H9 (cell line): ENCODE measurements around the gene LMX1A. TPM values are rescaled to one million over a fixed set of nuclear protein-coding genes. Genes with fewer than 3 reads are reported as not detected.
A peak's percentile ranks its signal among the peaks of the same experiment; 100 is the strongest.

Experiments
- DNase-seq: peaks from one replicate; pipeline ENCODE4 v3.0.0-alpha.2; 2017
- H2AFZ ChIP-seq: one replicate; pipeline ENCODE4 v1.6.1; 2013; ENCODE audit warnings: mild to moderate bottlenecking, low read length, control low read depth, moderate library complexity
- H2AK5ac ChIP-seq: 2 replicates; pipeline ENCODE4 v1.6.1; 2013; ENCODE audit warnings: low read length, control low read depth, mixed read lengths; ENCODE audit not compliant: insufficient read length
- H2BK120ac ChIP-seq: one replicate; pipeline ENCODE4 v1.6.1; 2013; ENCODE audit warnings: low read depth, mild to moderate bottlenecking, low read length, control low read depth, inconsistent platforms; ENCODE audit not compliant: poor library complexity, severe bottlenecking
- H2BK12ac ChIP-seq: 2 replicates; pipeline ENCODE4 v1.6.1; 2013; ENCODE audit warnings: low read length, control low read depth, mixed read lengths, low read depth; ENCODE audit not compliant: insufficient read length
- H2BK15ac ChIP-seq: 2 replicates; pipeline ENCODE4 v1.6.1; 2013; ENCODE audit warnings: low read depth, low read length, control low read depth
- H2BK20ac ChIP-seq: one replicate; pipeline ENCODE4 v1.6.1; 2013; ENCODE audit warnings: low read depth, mild to moderate bottlenecking, low read length, control low read depth, inconsistent platforms; ENCODE audit not compliant: poor library complexity, severe bottlenecking
- H2BK5ac ChIP-seq: 2 replicates; pipeline ENCODE4 v1.6.1; 2013; ENCODE audit warnings: low read length, control low read depth, mixed read lengths; ENCODE audit not compliant: insufficient read length
- H3K14ac ChIP-seq: 2 replicates; pipeline ENCODE4 v1.6.1; 2013; ENCODE audit warnings: low read length, control low read depth; ENCODE audit not compliant: insufficient read depth
- H3K18ac ChIP-seq: 2 replicates; pipeline ENCODE4 v1.6.1; 2013; ENCODE audit warnings: low read depth, mild to moderate bottlenecking, mixed read lengths, low read length, control low read depth; ENCODE audit not compliant: insufficient read length
- H3K23ac ChIP-seq: 2 replicates; pipeline ENCODE4 v1.6.1; 2013; ENCODE audit warnings: low read length, control low read depth, mixed read lengths, low read depth; ENCODE audit not compliant: insufficient read length
- H3K23me2 ChIP-seq: 2 replicates; pipeline ENCODE4 v1.6.1; 2013; ENCODE audit warnings: low read depth, mild to moderate bottlenecking, mixed read lengths, low read length, control low read depth; ENCODE audit not compliant: insufficient read length, poor library complexity, severe bottlenecking
- H3K27ac ChIP-seq: 2 replicates; pipeline ENCODE4 v1.5.1; 2013; ENCODE audit warnings: low read length, control low read depth, mixed read lengths, low read depth; ENCODE audit not compliant: insufficient read length
- H3K27me3 ChIP-seq: 2 replicates; pipeline ENCODE4 v1.6.1; 2013; ENCODE audit warnings: low read length, control low read depth, inconsistent platforms; ENCODE audit not compliant: insufficient read depth
- H3K4ac ChIP-seq: 2 replicates; pipeline ENCODE4 v1.6.1; 2013; ENCODE audit warnings: low read depth, mild to moderate bottlenecking, control low read depth, inconsistent platforms, low read length, moderate library complexity
- H3K4me1 ChIP-seq: 2 replicates; pipeline ENCODE4 v1.6.1; 2013; ENCODE audit warnings: low read length, control low read depth, inconsistent platforms; ENCODE audit not compliant: insufficient read depth
- H3K4me2 ChIP-seq: 2 replicates; pipeline ENCODE4 v1.6.1; 2013; ENCODE audit warnings: low read length, control low read depth, mixed read lengths; ENCODE audit not compliant: insufficient read length, insufficient read depth
- H3K56ac ChIP-seq: 2 replicates; pipeline ENCODE4 v1.6.1; 2013; ENCODE audit warnings: low read depth, mild to moderate bottlenecking, mixed read lengths, low read length, control low read depth; ENCODE audit not compliant: insufficient read length
- H3K79me1 ChIP-seq: 2 replicates; pipeline ENCODE4 v1.6.1; 2013; ENCODE audit warnings: low read depth, mild to moderate bottlenecking, moderate library complexity, low read length, control low read depth, inconsistent platforms; ENCODE audit not compliant: insufficient read depth, poor library complexity, severe bottlenecking
- H3K79me2 ChIP-seq: 2 replicates; pipeline ENCODE4 v1.6.1; 2013; ENCODE audit warnings: low read length, control low read depth, inconsistent platforms; ENCODE audit not compliant: insufficient read depth
- H3K9ac ChIP-seq: 2 replicates; pipeline ENCODE4 v1.6.1; 2013; ENCODE audit warnings: low read length, control low read depth, mixed read lengths; ENCODE audit not compliant: insufficient read length; ENCODE audit errors: extremely low read depth
- H3K9me3 ChIP-seq: one replicate; pipeline ENCODE4 v1.6.1; 2013; ENCODE audit warnings: low read depth, low read length, inconsistent platforms; ENCODE audit not compliant: control insufficient read depth
- H3T11ph ChIP-seq: one replicate; pipeline ENCODE4 v1.6.1; 2013; ENCODE audit warnings: mild to moderate bottlenecking, low read length, control low read depth, inconsistent platforms
- H4K20me1 ChIP-seq: one replicate; pipeline ENCODE4 v1.6.1; 2013; ENCODE audit not compliant: control insufficient read depth, insufficient read length, insufficient read depth
- H4K5ac ChIP-seq: 2 replicates; pipeline ENCODE4 v1.6.1; 2013; ENCODE audit warnings: low read depth, mild to moderate bottlenecking, mixed read lengths, low read length, control low read depth; ENCODE audit not compliant: insufficient read length
- H4K8ac ChIP-seq: replicated peaks from 2 replicates; pipeline ENCODE4 v1.6.1; 2013; ENCODE audit warnings: low read length, control low read depth, mixed read lengths, low read depth; ENCODE audit not compliant: insufficient read length
- H4K91ac ChIP-seq: 2 replicates; pipeline ENCODE4 v1.6.1; 2013; ENCODE audit warnings: low read depth, mild to moderate bottlenecking, moderate library complexity, mixed read lengths, low read length, control low read depth; ENCODE audit not compliant: insufficient read length
- H3K27ac Mint-ChIP-seq, 3 experiments: 2 replicates in 2 of 3; 3 replicates in 1 of 3; pipeline ENCODE4 v1.8.0; 2020 to 2021; ENCODE audit warnings: mixed read lengths in 3 of 3, mild to moderate bottlenecking in 1 of 3, moderate library complexity in 1 of 3
- H3K27me3 Mint-ChIP-seq: 2 replicates; pipeline ENCODE4 v1.8.0; 2021; ENCODE audit warnings: low read depth, mild to moderate bottlenecking, moderate library complexity, mixed read lengths
- H3K36me3 Mint-ChIP-seq, 3 experiments: 2 replicates in 2 of 3; 3 replicates in 1 of 3; pipeline ENCODE4 v1.8.0; 2020 to 2021; ENCODE audit warnings: low read depth in 3 of 3, mixed read lengths in 3 of 3; ENCODE audit not compliant: insufficient read depth in 1 of 3
- H3K4me1 Mint-ChIP-seq, 2 experiments: 2 replicates each; pipeline ENCODE4 v1.8.0; 2020; ENCODE audit warnings: mixed read lengths in 2 of 2
- H3K4me3 Mint-ChIP-seq, 2 experiments: 2 replicates in 1 of 2; 3 replicates in 1 of 2; pipeline ENCODE4 v1.8.0; 2020 to 2021; ENCODE audit warnings: mild to moderate bottlenecking in 2 of 2, mixed read lengths in 2 of 2, moderate library complexity in 1 of 2
- H3K9me3 Mint-ChIP-seq, 2 experiments: 2 replicates in 1 of 2; 3 replicates in 1 of 2; pipeline ENCODE4 v1.8.0; 2020; ENCODE audit warnings: mild to moderate bottlenecking in 2 of 2, mixed read lengths in 2 of 2, moderate library complexity in 1 of 2
- WGBS: extraction: QIAGEN DNeasy Blood & Tissue Kit; methylation state at CpG from one replicate; pipeline ENCODE4 v1.1.7; 2013; ENCODE audit warnings: missing lambda C conversion rate, low lambda C conversion rate, mixed read lengths; ENCODE audit not compliant: insufficient read length; ENCODE audit errors: extremely low coverage; 5-methylcytosine and 5-hydroxymethylcytosine counted together
- total RNA-seq: library from RNA; stranded (reverse); gene quantifications from 2 replicates; pipeline ENCODE4 v1.2.1, GENCODE V29; 2021
- TF ChIP-seq, protein P1 (sequence below): fragments of 200-600 bp; sonication (generic); conservative IDR thresholded peaks from 3 replicates; pipeline ENCODE4 v1.8.0; 2021; ENCODE audit warnings: antibody characterized with exemption, mild to moderate bottlenecking

Gene LMX1A
- total RNA-seq, 1 experiment from 2014 or later = not detected

DNA sequence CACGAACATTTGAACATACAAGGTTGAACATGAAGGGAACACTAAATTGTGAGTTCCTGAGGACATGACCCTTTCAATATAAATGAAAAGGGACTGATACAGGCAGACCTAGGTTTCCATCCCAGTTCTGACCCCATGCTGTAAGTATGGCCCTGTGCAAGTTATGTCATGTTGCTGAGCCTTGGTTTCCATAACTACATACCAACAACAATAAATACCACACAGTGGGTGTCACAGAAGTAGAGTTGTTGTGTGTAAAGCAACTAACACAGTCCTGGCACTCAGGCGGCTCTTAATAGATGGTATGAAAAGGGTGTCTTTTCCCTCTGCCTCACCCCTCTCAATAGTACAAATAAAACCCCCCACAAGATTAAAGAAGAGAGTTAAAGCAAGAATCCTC is 140.8 kb downstream of the LMX1A start:
- H3K79me1 ChIP-seq = no peaks in the 10 kb centered on the region
- no peak overlapping the region for H4K91ac ChIP-seq
- H2BK120ac ChIP-seq = no peak overlapping the region
- Mint-ChIP-seq H3K4me1 (peaks cover 31 to 48% of the 10 kb centered on the region in 2 experiments), H3K36me3 (no peaks in the 10 kb centered on the region), H3K9me3 (no peaks in the 10 kb centered on the region), H3K27ac (peak overlapping the region in 2 of 3 experiments; percentile 23 to 64; a peak in 3 of 7 replicates), H3K4me3 (peak overlapping the region in 1 of 2 experiments; percentile 23; a peak in 1 of 5 replicates), H3K27me3 (peaks cover 4% of the 10 kb centered on the region; the same call in 1 of the 2 replicates)
- H3K23ac ChIP-seq = no peak overlapping the region
- H2BK15ac ChIP-seq = no peak overlapping the region
- H3K56ac ChIP-seq = no peak overlapping the region
- no peak overlapping the region for H3K14ac ChIP-seq
- no peak overlapping the region for H2BK12ac ChIP-seq
- H3K79me2 ChIP-seq = no peaks in the 10 kb centered on the region
- no peaks in the 10 kb centered on the region for H3K9me3 ChIP-seq
- TF ChIP-seq, protein P1, sequence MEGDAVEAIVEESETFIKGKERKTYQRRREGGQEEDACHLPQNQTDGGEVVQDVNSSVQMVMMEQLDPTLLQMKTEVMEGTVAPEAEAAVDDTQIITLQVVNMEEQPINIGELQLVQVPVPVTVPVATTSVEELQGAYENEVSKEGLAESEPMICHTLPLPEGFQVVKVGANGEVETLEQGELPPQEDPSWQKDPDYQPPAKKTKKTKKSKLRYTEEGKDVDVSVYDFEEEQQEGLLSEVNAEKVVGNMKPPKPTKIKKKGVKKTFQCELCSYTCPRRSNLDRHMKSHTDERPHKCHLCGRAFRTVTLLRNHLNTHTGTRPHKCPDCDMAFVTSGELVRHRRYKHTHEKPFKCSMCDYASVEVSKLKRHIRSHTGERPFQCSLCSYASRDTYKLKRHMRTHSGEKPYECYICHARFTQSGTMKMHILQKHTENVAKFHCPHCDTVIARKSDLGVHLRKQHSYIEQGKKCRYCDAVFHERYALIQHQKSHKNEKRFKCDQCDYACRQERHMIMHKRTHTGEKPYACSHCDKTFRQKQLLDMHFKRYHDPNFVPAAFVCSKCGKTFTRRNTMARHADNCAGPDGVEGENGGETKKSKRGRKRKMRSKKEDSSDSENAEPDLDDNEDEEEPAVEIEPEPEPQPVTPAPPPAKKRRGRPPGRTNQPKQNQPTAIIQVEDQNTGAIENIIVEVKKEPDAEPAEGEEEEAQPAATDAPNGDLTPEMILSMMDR = no peak
- no peak overlapping the region for H2BK5ac ChIP-seq
- no peak overlapping the region for H3K18ac ChIP-seq
- H3K27me3 ChIP-seq = no peaks in the 10 kb centered on the region
- no peak overlapping the region for H4K8ac ChIP-seq
- H3K4ac ChIP-seq = no peak overlapping the region
- no CpG with 5 or more reads among the region's 2 CpGs for WGBS
- no peaks in the 10 kb centered on the region for H3K23me2 ChIP-seq
- H4K20me1 ChIP-seq = no peaks in the 10 kb centered on the region
- no peak overlapping the region for H3K27ac ChIP-seq
- H2AFZ ChIP-seq = no peak overlapping the region
- no peak overlapping the region for H2BK20ac ChIP-seq
- no peaks in the 10 kb centered on the region for H3K4me1 ChIP-seq
- H4K5ac ChIP-seq = no peak overlapping the region
- no peak overlapping the region for H3K9ac ChIP-seq
- no peak overlapping the region for H3T11ph ChIP-seq
- no peak overlapping the region for H2AK5ac ChIP-seq
- no peak for DNase-seq
- H3K4me2 ChIP-seq = no peak overlapping the region
